ENCODE data around the gene SEMA6C.

- TF ChIP-seq GATA2 (IDR thresholded peaks at IDR 0.05; ENCODE audit: low read depth, low read length) (no peak), GATA3 (IDR thresholded peaks at IDR 0.05; ENCODE audit: low read depth, low read length) (no peak)
Measured at GRCh38 chr1:151106894-151107293, 39.5 kb downstream of the SEMA6C start.

All from SH-SY5Y (cell line).